GM23338 (cell line): ENCODE data around the gene PGF. TPM values are rescaled to one million over a fixed set of nuclear protein-coding genes. Genes with fewer than 3 reads are reported as not detected.
A peak's percentile ranks its signal among the peaks of the same experiment; 100 is the strongest.

Experiments
- ATAC-seq: fragments of 200-7000 bp; cut with Tn5 transposase; 3 replicates; pipeline ENCODE4 v1.9.1; 2020
- DNase-seq: peaks from one replicate; pipeline ENCODE4 v3.0.0-alpha.2; 2015; ENCODE audit warnings: low spot score
- H2AFZ ChIP-seq: fragments of 200-600 bp; sonication (generic); 2 replicates; pipeline ENCODE4 v1.8.0; 2016; ENCODE audit warnings: antibody characterized with exemption, mild to moderate bottlenecking, moderate library complexity
- H3F3A ChIP-seq: fragments of 200-600 bp; sonication (generic); replicated peaks from 2 replicates; pipeline ENCODE4 v1.8.0; 2017; ENCODE audit warnings: antibody characterized with exemption, mixed run types, low read depth
- H3K27ac ChIP-seq: fragments of 200-600 bp; sonication (generic); 2 replicates; pipeline ENCODE4 v1.6.1; 2016; ENCODE audit warnings: low read depth
- H3K27me3 ChIP-seq: fragments of 200-600 bp; sonication (generic); 2 replicates; pipeline ENCODE4 v1.8.0; 2016; ENCODE audit warnings: mild to moderate bottlenecking, mixed run types, moderate library complexity; ENCODE audit not compliant: insufficient read depth
- H3K36me3 ChIP-seq: fragments of 200-600 bp; sonication (generic); 2 replicates; pipeline ENCODE4 v1.8.0; 2016; ENCODE audit warnings: mild to moderate bottlenecking; ENCODE audit not compliant: insufficient read depth
- H3K4me1 ChIP-seq: fragments of 200-600 bp; sonication (generic); 2 replicates; pipeline ENCODE4 v1.8.0; 2016; ENCODE audit warnings: mild to moderate bottlenecking, moderate library complexity; ENCODE audit not compliant: insufficient read depth
- H3K4me2 ChIP-seq: fragments of 200-600 bp; sonication (generic); 2 replicates; pipeline ENCODE4 v1.7.1; 2017; ENCODE audit warnings: mixed run types
- H3K4me3 ChIP-seq: fragments of 200-600 bp; sonication (generic); 2 replicates; pipeline ENCODE4 v1.6.1; 2016; ENCODE audit warnings: mixed run types
- H3K79me2 ChIP-seq: fragments of 200-600 bp; sonication (generic); replicated peaks from 2 replicates; pipeline ENCODE4 v1.8.0; 2017; ENCODE audit warnings: mild to moderate bottlenecking; ENCODE audit not compliant: insufficient read depth
- H3K9me2 ChIP-seq: fragments of 200-600 bp; sonication (generic); 2 replicates; pipeline ENCODE4 v1.8.0; 2017; ENCODE audit not compliant: insufficient read depth
- H4K20me1 ChIP-seq: fragments of 200-600 bp; sonication (generic); replicated peaks from 2 replicates; pipeline ENCODE4 v1.8.0; 2017; ENCODE audit warnings: mild to moderate bottlenecking; ENCODE audit not compliant: insufficient read depth
- H3K27ac Mint-ChIP-seq: 2 replicates; pipeline ENCODE4 v1.8.0; 2020; ENCODE audit warnings: inconsistent platforms, mild to moderate bottlenecking, moderate library complexity, mixed read lengths
- H3K27me3 Mint-ChIP-seq: 3 replicates; pipeline ENCODE4 v1.8.0; 2022; ENCODE audit warnings: low read depth, mild to moderate bottlenecking, moderate library complexity, mixed read lengths, inconsistent platforms; ENCODE audit not compliant: insufficient read depth, poor library complexity
- H3K36me3 Mint-ChIP-seq: 3 replicates; pipeline ENCODE4 v1.8.0; 2021; ENCODE audit warnings: low read depth, mild to moderate bottlenecking, inconsistent platforms, moderate library complexity, mixed read lengths
- H3K4me1 Mint-ChIP-seq: 3 replicates; pipeline ENCODE4 v1.8.0; 2020; ENCODE audit warnings: mild to moderate bottlenecking, inconsistent platforms, mixed read lengths
- H3K4me3 Mint-ChIP-seq: 3 replicates; pipeline ENCODE4 v1.8.0; 2021; ENCODE audit warnings: moderate library complexity, mild to moderate bottlenecking, inconsistent platforms, mixed read lengths
- H3K9me3 Mint-ChIP-seq: 3 replicates; pipeline ENCODE4 v1.8.0; 2020; ENCODE audit warnings: moderate library complexity, mild to moderate bottlenecking, inconsistent platforms, mixed read lengths
- CREB1 ChIP-seq: fragments of 250-450 bp; sonication (Bioruptor Pico); IDR thresholded peaks from 2 replicates; pipeline ENCODE4 v1.5.0; 2020; ENCODE audit warnings: low read depth, mild to moderate bottlenecking, moderate library complexity
- EZH2 ChIP-seq: fragments of 200-600 bp; sonication (generic); IDR thresholded peaks from one replicate; pipeline ENCODE4 v1.8.0; 2017; ENCODE audit warnings: antibody characterized with exemption, mild to moderate bottlenecking, low read depth; ENCODE audit not compliant: unreplicated experiment
- EZH2phosphoT487 ChIP-seq: fragments of 200-600 bp; sonication (generic); IDR thresholded peaks from one replicate; pipeline ENCODE4 v1.8.1; 2018; ENCODE audit warnings: antibody characterized with exemption; ENCODE audit not compliant: unreplicated experiment
- JUNB ChIP-seq: IDR thresholded peaks from one replicate; pipeline ENCODE4 v1.6.1; 2016; ENCODE audit warnings: antibody characterized with exemption; ENCODE audit not compliant: unreplicated experiment
- NANOG ChIP-seq: IDR thresholded peaks from 2 replicates; pipeline ENCODE4 v1.6.1; 2016; ENCODE audit warnings: antibody characterized with exemption, borderline replicate concordance
- POLR2AphosphoS5 ChIP-seq: IDR thresholded peaks from 2 replicates; pipeline ENCODE4 v1.6.1; 2016; ENCODE audit warnings: antibody characterized with exemption, low read depth
- STAT1 ChIP-seq: IDR thresholded peaks from one replicate; pipeline ENCODE4 v1.6.1; 2016; ENCODE audit warnings: antibody characterized with exemption; ENCODE audit not compliant: unreplicated experiment
- ZNF114 ChIP-seq: fragments of 250-450 bp; sonication (Bioruptor Pico); IDR thresholded peaks from 2 replicates; pipeline ENCODE4 v1.5.0; 2020; ENCODE audit warnings: mild to moderate bottlenecking, moderate library complexity
- ZNF331 ChIP-seq: fragments of 250-450 bp; sonication (Bioruptor Pico); IDR thresholded peaks from 2 replicates; pipeline ENCODE4 v1.5.0; 2020; ENCODE audit warnings: low read depth, mild to moderate bottlenecking, moderate library complexity
- polyA plus RNA-seq: library from polyadenylated mRNA; unstranded; fragments of >200 nt; fragmentation: Nextera tagmentation; extraction: Ambion mirVana; gene quantifications from 2 replicates; pipeline ENCODE4 v1.2.1, GENCODE V29; 2016
- total RNA-seq: library from RNA; depleted of rRNA; stranded (reverse); fragments of >200 nt; shearing (Covaris generic); gene quantifications from 2 replicates; pipeline ENCODE4 v1.2.3, GENCODE V29; 2014
- TF ChIP-seq, protein P1 (sequence below): IDR thresholded peaks from one replicate; pipeline ENCODE4 v1.6.1; 2018; ENCODE audit warnings: antibody characterized with exemption; ENCODE audit not compliant: unreplicated experiment
- TF ChIP-seq, protein P2 (sequence below): IDR thresholded peaks from 2 replicates; pipeline ENCODE4 v1.6.1; 2016; ENCODE audit warnings: antibody characterized with exemption

PGF gene
- total and polyA plus RNA-seq, 2 experiments from 2014 or later = 2.9 to 6.3 TPM

DNA sequence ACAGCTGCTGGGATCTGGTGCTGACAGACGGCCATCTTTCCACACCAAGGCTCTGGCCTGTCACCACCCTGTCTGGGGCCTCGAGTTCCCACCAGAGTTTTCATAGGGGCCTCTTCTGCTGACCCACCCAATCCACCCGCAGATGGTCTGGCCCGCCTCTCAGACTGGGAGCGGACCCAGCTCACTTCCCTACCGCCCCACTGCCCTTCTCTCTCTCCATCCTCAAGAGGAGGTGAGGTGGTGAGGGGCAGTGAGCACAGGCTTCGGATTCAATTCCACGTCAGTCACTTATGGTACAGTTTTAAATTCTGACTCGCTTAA lies 20.1 kb downstream of the PGF start (continued):
- TF ChIP-seq, protein P1, sequence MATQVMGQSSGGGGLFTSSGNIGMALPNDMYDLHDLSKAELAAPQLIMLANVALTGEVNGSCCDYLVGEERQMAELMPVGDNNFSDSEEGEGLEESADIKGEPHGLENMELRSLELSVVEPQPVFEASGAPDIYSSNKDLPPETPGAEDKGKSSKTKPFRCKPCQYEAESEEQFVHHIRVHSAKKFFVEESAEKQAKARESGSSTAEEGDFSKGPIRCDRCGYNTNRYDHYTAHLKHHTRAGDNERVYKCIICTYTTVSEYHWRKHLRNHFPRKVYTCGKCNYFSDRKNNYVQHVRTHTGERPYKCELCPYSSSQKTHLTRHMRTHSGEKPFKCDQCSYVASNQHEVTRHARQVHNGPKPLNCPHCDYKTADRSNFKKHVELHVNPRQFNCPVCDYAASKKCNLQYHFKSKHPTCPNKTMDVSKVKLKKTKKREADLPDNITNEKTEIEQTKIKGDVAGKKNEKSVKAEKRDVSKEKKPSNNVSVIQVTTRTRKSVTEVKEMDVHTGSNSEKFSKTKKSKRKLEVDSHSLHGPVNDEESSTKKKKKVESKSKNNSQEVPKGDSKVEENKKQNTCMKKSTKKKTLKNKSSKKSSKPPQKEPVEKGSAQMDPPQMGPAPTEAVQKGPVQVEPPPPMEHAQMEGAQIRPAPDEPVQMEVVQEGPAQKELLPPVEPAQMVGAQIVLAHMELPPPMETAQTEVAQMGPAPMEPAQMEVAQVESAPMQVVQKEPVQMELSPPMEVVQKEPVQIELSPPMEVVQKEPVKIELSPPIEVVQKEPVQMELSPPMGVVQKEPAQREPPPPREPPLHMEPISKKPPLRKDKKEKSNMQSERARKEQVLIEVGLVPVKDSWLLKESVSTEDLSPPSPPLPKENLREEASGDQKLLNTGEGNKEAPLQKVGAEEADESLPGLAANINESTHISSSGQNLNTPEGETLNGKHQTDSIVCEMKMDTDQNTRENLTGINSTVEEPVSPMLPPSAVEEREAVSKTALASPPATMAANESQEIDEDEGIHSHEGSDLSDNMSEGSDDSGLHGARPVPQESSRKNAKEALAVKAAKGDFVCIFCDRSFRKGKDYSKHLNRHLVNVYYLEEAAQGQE = no peak
- no peak for TF ChIP-seq EZH2
- no peak for TF ChIP-seq POLR2AphosphoS5

DNA sequence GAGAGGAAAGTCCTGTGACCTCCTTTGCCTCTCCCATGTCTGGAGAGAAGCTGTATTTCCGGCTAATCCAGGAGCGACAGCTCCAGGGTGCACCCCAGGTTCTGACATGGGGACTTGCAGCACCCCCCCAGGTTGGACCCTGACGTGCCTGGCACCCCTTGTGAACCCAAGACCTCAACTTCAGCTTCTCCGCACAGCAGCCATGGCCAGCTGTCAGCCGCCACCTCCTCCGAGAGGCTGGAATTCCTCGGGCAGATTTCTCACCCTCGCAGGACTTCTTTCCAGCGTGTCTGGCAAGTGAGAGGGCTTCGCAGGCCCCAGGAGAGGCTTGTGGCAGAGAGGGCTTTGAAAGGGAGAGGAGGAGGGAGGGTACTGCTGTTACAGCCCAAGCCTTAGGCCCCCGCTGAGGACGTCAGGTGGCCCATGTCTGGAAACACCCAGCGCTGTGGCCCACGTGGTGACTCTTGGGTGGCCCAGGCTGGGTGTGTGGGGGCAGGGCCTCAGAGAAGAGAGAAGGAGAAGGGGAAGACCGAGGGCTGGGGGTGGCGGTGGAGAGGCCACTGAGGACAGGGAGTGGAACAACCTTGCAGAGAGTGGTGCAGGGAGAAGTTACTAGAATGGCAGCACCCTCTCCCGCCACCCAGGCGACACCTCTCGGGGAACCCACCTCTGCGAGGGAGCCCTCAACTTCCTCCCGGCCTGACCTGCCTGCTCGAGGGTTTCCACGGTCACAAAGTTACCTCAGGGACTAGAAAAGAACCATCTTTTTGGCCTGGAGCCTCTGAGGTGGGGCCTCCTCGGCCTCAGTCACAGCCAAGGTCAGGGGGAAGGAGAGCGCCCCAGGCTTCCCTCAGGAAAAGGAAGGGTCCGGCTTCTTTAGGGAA lies 20.7 kb downstream of the PGF start:
- Histone ChIP-seq H3K4me1 (no peaks in the 10 kb centered on the region), H3F3A (no peaks in the 10 kb centered on the region), H4K20me1 (no peaks in the 10 kb centered on the region), H2AFZ (peak overlapping the region; percentile 95), H3K4me3 (no peak overlapping the region), H3K79me2 (no peaks in the 10 kb centered on the region), H3K36me3 (no peaks in the 10 kb centered on the region), H3K9me2 (no peaks in the 10 kb centered on the region), H3K4me2 (no peak overlapping the region), H3K27me3 (no peaks in the 10 kb centered on the region), H3K27ac (no peak overlapping the region)
- peaks cover 3% of the 10 kb centered on the region for H3K27me3 Mint-ChIP-seq
- H3K4me1 Mint-ChIP-seq = no peaks in the 10 kb centered on the region; the same call in 2 of the 3 replicates
- H3K9me3 Mint-ChIP-seq = no peaks in the 10 kb centered on the region
- ATAC-seq = peak; percentile 68
- no peak overlapping the region for H3K27ac Mint-ChIP-seq
- peak; percentile 30 for DNase-seq
- H3K4me3 Mint-ChIP-seq = no peak overlapping the region
- H3K36me3 Mint-ChIP-seq = no peaks in the 10 kb centered on the region
- no peak for TF ChIP-seq STAT1
- TF ChIP-seq CREB1 (CRISPR knock-in tag) = no peak
- no peak for TF ChIP-seq ZNF114 (CRISPR knock-in tag)
- TF ChIP-seq, protein P1 = no peak
- no peak for TF ChIP-seq EZH2
- TF ChIP-seq EZH2phosphoT487 = no peak
- no peak for TF ChIP-seq NANOG
- TF ChIP-seq POLR2AphosphoS5 = no peak
- TF ChIP-seq, protein P2, sequence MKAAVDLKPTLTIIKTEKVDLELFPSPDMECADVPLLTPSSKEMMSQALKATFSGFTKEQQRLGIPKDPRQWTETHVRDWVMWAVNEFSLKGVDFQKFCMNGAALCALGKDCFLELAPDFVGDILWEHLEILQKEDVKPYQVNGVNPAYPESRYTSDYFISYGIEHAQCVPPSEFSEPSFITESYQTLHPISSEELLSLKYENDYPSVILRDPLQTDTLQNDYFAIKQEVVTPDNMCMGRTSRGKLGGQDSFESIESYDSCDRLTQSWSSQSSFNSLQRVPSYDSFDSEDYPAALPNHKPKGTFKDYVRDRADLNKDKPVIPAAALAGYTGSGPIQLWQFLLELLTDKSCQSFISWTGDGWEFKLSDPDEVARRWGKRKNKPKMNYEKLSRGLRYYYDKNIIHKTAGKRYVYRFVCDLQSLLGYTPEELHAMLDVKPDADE = no peak
- no peak for TF ChIP-seq JUNB
- no peak for TF ChIP-seq ZNF331 (CRISPR knock-in tag)
